HK-2 (cell line): ENCODE results near the gene OR8G5.
"Not testable (repeated sequence)": the region's sequence is repeated elsewhere in the genome, so short reads cannot be mapped to it uniquely, and the experiment has no call there.

Experiments
- DNase-seq: peaks from one replicate; pipeline ENCODE4 v3.0.0-alpha.2; 2018; ENCODE audit not compliant: unreplicated experiment

OR8G5 gene

GRCh38 chr11:124256076-124256475 lies at the start of gene OR8G5:
Gene OR8G5 (plus strand): TSS chr11:124256376. CDS start chr11:124264932, 8,556 bp downstream.
- no peak for DNase-seq

DNA sequence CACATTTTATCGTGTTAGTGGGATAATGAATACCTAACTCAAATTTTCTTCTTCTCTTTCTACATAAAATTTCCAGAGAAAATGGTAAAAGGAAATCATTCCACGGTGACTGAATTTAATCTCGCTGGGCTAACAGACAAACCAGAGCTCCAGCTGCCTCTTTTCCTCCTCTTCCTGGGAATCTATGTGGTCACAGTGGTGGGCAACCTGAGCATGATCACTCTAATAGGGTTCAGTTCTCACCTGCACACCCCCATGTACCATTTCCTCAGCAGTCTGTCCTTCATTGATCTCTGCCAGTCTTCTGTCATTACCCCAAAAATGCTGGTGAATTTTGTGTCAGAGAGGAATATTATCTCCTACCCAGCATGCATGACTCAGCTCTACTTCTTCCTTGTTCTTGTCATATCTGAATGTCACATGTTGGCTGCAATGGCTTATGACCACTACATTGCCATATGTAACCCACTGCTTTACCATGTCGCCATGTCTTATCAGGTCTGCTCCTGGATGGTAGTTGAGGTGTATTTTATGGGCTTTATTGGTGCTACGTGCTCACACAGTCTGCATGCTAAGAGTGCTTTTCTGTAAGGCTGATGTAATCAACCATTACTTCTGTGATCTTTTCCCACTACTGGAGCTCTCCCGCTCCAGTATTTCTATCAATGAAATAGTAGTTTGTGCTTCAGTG lies 48.9 kb upstream of the OR8G5 start:
- no peak for DNase-seq

DNA sequence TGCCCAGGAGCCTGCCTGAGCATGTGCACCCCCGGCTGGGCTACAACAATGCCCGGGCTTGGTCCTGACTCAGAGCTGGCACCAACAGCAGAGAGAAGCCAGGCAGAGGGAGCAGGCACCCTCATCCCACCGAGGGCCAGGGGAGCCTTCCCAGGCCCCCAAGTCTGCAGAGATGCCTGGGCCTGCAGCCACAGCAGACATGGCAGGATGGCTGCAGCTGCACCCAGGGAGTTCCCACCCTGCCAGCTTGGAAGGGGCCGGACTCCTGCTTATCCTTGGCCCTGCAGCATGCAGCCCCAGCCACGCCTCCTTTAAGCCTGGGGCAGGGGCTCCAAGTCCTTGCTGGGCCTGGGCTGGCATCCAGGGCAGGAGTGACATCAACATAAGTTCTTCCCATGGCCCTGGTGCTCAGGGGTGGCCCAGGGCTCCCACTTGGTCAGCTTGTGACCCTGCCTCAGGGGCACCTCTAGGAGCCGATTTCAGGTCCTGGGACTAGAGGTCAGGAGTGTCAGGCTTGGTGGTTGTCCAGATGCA lies 46.3 kb upstream of the OR8G5 start:
- no peak for DNase-seq

GRCh38 chr11:124210421-124210820 lies 45.8 kb upstream of the OR8G5 start:
- no peak for DNase-seq

GRCh38 chr11:124211321-124211720 lies 44.9 kb upstream of the OR8G5 start:
- DNase-seq: no peak

DNA sequence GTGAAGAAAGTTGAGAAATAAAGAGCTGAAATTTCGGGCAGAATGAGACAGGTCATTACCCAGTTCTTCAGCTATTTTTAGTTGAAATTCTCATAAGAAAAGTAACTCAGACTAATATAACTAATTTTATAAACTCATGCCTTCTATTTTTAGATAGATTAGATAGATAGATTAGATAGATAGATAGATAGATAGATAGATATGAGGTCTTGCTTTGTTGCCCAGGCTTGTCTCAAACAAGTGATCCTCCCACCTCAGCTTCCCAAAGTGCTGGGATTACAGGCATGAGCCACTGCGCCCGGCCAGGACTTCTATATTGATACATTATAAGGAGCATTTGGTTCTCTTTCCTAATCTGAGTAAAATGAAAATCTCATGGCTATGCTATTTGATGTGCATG lies 42.1 kb upstream of the OR8G5 start:
- no peak for DNase-seq

GRCh38 chr11:124219126-124219525 lies 37.0 kb upstream of the OR8G5 start:
- no peak for DNase-seq

- DNase-seq: no peak
These were observed 33.8 kb upstream of the OR8G5 start for GRCh38 chr11:124222407-124222806.

GRCh38 chr11:124224618-124225423 lies 31.4 kb upstream of the OR8G5 start:
- not testable (repeated sequence) for DNase-seq

DNA sequence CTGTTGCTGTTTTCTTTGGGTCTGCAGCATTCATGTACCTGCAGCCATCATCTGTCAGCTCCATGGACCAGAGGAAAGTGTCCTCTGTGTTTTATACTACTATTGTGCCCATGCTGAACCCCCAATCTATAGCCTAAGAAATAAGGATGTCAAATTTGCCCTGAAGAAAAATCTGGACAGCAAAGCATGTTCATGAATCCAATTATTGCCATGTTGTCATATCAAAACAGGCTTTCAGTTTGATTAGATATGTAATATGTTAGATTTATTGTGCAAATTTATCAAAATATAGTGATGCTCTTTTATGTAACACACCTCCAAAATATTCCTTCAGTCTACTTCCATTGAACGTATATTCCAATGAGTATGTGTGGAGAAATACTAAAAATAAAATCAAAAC lies 30.7 kb upstream of the OR8G5 start:
- no peak for DNase-seq

DNA sequence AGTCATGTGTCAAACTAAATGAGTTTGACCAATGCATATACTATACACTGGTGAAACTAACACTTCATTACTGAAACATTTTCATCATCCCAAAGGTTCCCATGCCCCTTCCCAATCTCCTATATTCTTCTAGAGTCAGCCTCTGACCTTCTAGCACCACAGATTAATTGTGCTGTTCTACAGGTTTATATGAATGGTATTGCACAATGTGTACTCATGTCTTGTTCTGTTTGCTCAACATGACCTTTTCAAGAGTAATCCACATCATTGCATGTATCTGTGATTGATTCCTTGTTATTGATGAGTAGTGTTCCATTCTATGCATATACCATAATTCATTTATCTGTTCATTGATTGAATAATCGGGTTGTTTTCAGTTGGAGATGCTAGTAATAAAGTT lies 22.8 kb upstream of the OR8G5 start:
- no peak for DNase-seq

GRCh38 chr11:124238512-124238911 lies 17.7 kb upstream of the OR8G5 start:
- DNase-seq: no peak

GRCh38 chr11:124240621-124241397 lies 15.4 kb upstream of the OR8G5 start, which contains the start of gene OR8G1:
Gene OR8G1 (plus strand): TSS chr11:124241095. CDS start chr11:124249676, 8,581 bp downstream.
- DNase-seq: no peak

GRCh38 chr11:124249869-124250268 lies 6.3 kb upstream of the OR8G5 start:
- not testable (repeated sequence) for DNase-seq

DNA sequence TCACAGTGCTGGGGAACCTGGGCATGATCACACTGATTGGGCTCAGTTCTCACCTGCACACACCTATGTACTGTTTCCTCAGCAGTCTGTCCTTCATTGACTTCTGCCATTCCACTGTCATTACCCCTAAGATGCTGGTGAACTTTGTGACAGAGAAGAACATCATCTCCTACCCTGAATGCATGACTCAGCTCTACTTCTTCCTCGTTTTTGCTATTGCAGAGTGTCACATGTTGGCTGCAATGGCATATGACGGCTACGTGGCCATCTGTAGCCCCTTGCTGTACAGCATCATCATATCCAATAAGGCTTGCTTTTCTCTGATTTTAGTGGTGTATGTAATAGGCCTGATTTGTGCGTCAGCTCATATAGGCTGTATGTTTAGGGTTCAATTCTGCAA lies 8.9 kb downstream of the OR8G5 start:
- not testable (repeated sequence) for DNase-seq

DNA sequence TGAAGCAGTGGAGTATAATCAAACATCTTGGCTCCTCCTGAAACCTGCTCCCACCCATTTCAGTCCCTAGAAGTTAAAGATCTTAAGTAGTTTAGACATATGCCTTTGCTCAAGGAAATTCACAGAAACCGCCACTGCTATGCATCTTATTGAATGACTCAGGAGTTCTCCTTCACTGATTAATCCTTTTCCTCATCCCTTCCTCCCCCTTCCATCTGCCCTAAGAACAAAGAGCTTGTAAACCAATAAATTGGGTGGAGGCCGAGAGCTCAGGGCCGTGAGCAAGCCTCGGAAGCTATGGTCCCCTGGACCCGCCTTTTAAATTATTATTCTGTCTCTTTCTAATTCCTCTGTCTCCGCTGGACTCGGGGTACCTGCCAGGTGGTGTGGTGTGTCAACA lies 14.7 kb downstream of the OR8G5 start:
- DNase-seq: not testable (repeated sequence)

DNA sequence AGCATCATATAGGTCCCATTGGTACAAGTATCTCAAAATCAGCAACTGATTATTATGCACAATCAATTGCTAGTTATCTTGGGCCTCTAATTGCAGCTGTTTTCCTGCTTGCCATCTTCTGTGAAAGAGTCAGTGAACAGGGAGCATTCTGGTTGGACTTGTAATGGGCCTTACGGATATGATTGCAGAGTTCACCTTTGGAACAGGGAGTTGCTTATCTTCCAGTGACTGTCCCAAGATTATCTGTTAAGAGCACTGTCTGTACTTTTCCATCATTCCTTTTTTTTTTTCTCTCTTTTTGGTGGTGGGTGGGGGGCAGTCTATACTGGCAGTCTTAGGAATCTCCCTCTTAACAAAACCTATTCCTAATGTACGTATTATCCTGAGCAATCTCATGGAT lies 17.8 kb downstream of the OR8G5 start:
- no peak for DNase-seq

DNA sequence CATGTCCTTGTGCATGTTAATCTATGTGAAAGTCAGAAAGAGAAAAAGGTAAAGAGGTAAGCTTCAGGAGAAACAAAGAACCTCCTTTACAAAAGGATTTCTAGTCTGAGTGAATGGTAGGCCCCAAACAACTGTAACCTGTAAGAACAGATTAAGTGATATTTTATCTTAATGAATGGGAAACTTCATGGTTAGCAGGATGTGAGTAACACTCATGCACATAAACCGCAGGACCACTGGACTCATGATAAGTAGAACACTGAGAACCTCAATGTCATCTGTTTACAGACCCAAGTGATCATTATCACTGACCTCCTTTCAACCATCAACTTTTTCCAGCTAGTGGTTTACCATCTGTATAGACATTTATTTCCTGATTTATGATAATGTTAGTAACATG lies 19.9 kb downstream of the OR8G5 start:
- DNase-seq: no peak

- DNase-seq: no peak
These were observed 21.0 kb downstream of the OR8G5 start for GRCh38 chr11:124277207-124277606.

DNA sequence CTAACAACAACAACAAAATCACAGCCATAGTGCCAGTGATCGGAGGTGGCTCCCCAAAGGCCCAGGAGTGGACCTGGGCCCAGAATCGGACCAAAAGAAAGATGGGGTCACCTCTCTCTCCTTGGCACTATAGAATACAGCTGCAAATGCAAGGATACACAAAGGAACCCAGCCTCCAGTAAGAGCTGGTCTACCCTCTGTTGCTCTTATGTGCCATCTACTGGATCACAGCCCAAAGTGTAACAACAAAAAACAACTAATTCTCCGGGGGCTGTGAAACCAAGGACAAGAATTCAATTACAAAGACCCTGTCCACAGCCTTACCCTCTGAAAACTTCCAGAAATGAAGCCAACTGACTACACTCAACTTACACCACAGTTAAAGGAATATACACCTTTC lies 21.6 kb downstream of the OR8G5 start:
- DNase-seq: no peak

GRCh38 chr11:124278261-124278660 lies 22.1 kb downstream of the OR8G5 start:
- DNase-seq: no peak
